ENCODE results near the gene UIMC1.

Gene UIMC1

GRCh38 chr5:176870110-176870591 lies 136.4 kb downstream of the UIMC1 start:
- peak; percentile 91 for DNase-seq (ENCODE audit: low spot score)

- DNase-seq (ENCODE audit: low spot score): no peak
These were observed 137.0 kb downstream of the UIMC1 start for GRCh38 chr5:176869501-176870109.

- DNase-seq (ENCODE audit: low spot score): no peak
These were observed 137.8 kb downstream of the UIMC1 start for GRCh38 chr5:176868731-176869130.

- DNase-seq (ENCODE audit: low spot score): no peak
These were observed 138.5 kb downstream of the UIMC1 start for GRCh38 chr5:176868126-176868525.

GRCh38 chr5:176866707-176867310 lies 139.8 kb downstream of the UIMC1 start:
- no peak for DNase-seq (ENCODE audit: low spot score)

- DNase-seq (ENCODE audit: low spot score): no peak
These were observed 140.6 kb downstream of the UIMC1 start for GRCh38 chr5:176865964-176866363.

- DNase-seq (ENCODE audit: low spot score): no peak
These were observed 141.8 kb downstream of the UIMC1 start for GRCh38 chr5:176864755-176865154.

GRCh38 chr5:176863765-176864098 lies 142.8 kb downstream of the UIMC1 start:
- DNase-seq (ENCODE audit: low spot score): no peak

- DNase-seq (ENCODE audit: low spot score): no peak
These were observed 143.4 kb downstream of the UIMC1 start for GRCh38 chr5:176863041-176863764.

- no peak for DNase-seq (ENCODE audit: low spot score)
These were observed 144.1 kb downstream of the UIMC1 start for GRCh38 chr5:176862330-176862995.

- no peak for DNase-seq (ENCODE audit: low spot score)
These were observed 145.3 kb downstream of the UIMC1 start for GRCh38 chr5:176861276-176861675.

- DNase-seq (ENCODE audit: low spot score): no peak
These were observed 146.2 kb downstream of the UIMC1 start for GRCh38 chr5:176860381-176860780.

- no peak for DNase-seq (ENCODE audit: low spot score)
These were observed 146.7 kb downstream of the UIMC1 start for GRCh38 chr5:176859916-176860315.

GRCh38 chr5:176857894-176858273 lies 148.7 kb downstream of the UIMC1 start:
- DNase-seq (ENCODE audit: low spot score): no peak

- DNase-seq (ENCODE audit: low spot score): no peak
These were observed 149.2 kb downstream of the UIMC1 start for GRCh38 chr5:176857216-176857893.

GRCh38 chr5:176856746-176857145 lies 149.8 kb downstream of the UIMC1 start:
- no peak for DNase-seq (ENCODE audit: low spot score)

GRCh38 chr5:176855598-176855997 lies 151.0 kb downstream of the UIMC1 start:
- DNase-seq (ENCODE audit: low spot score): no peak
